Mesendoderm (in vitro differentiated cells): ENCODE results near the gene AVL9.
"Not testable (repeated sequence)": the region's sequence is repeated elsewhere in the genome, so short reads cannot be mapped to it uniquely, and the experiment has no call there.

ENCODE experiments used
- DNase-seq: peaks from one replicate; pipeline ENCODE4 v3.0.0; 2013
- H2AK5ac ChIP-seq: 2 replicates; pipeline ENCODE4 v1.6.1; 2013; ENCODE audit warnings: low read length, inconsistent platforms
- H2BK120ac ChIP-seq: 2 replicates; pipeline ENCODE4 v1.6.1; 2013; ENCODE audit warnings: low read depth, mild to moderate bottlenecking, low read length, moderate library complexity, mixed read lengths
- H2BK15ac ChIP-seq: replicated peaks from 2 replicates; pipeline ENCODE4 v1.6.1; 2013; ENCODE audit warnings: low read depth, mild to moderate bottlenecking, moderate library complexity
- H2BK5ac ChIP-seq: 2 replicates; pipeline ENCODE4 v1.6.1; 2013; ENCODE audit warnings: low read length, inconsistent platforms
- H3K18ac ChIP-seq: 2 replicates; pipeline ENCODE4 v1.6.1; 2013; ENCODE audit warnings: mild to moderate bottlenecking, low read length, mixed read lengths
- H3K23ac ChIP-seq: one replicate; pipeline ENCODE4 v1.6.1; 2013; ENCODE audit warnings: low read length
- H3K27ac ChIP-seq: 2 replicates; pipeline ENCODE4 v1.5.1; 2013; ENCODE audit warnings: low read depth, mild to moderate bottlenecking, inconsistent platforms, low read length, moderate library complexity
- H3K27me3 ChIP-seq: 2 replicates; pipeline ENCODE4 v1.6.1; 2013; ENCODE audit warnings: low read length, control low read depth, mild to moderate bottlenecking, inconsistent platforms; ENCODE audit not compliant: insufficient read depth, poor library complexity
- H3K36me3 ChIP-seq: 2 replicates; pipeline ENCODE4 v1.6.1; 2013; ENCODE audit warnings: low read length, inconsistent platforms; ENCODE audit not compliant: control insufficient read depth, insufficient read depth
- H3K4ac ChIP-seq: one replicate; pipeline ENCODE4 v1.6.1; 2013; ENCODE audit warnings: low read depth, mild to moderate bottlenecking, low read length, moderate library complexity
- H3K4me1 ChIP-seq: 2 replicates; pipeline ENCODE4 v1.6.1; 2013; ENCODE audit warnings: low read depth, low read length, inconsistent platforms; ENCODE audit not compliant: control insufficient read depth
- H3K4me2 ChIP-seq: 2 replicates; pipeline ENCODE4 v1.6.1; 2013; ENCODE audit warnings: low read length
- H3K4me3 ChIP-seq: 2 replicates; pipeline ENCODE4 v1.5.1; 2013; ENCODE audit warnings: mild to moderate bottlenecking, low read length
- H3K56ac ChIP-seq: one replicate; pipeline ENCODE4 v1.6.1; 2013; ENCODE audit warnings: low read length
- H3K79me1 ChIP-seq: 2 replicates; pipeline ENCODE4 v1.6.1; 2013; ENCODE audit warnings: low read length, inconsistent platforms
- H3K79me2 ChIP-seq: 2 replicates; pipeline ENCODE4 v1.6.1; 2013; ENCODE audit warnings: mild to moderate bottlenecking, low read length; ENCODE audit not compliant: control insufficient read depth, insufficient read depth
- H3K9ac ChIP-seq: 2 replicates; pipeline ENCODE4 v1.6.1; 2013; ENCODE audit warnings: low read length, inconsistent platforms
- H4K5ac ChIP-seq: one replicate; pipeline ENCODE4 v1.6.1; 2013; ENCODE audit warnings: low read length
- H4K8ac ChIP-seq: one replicate; pipeline ENCODE4 v1.6.1; 2013; ENCODE audit warnings: low read depth, mild to moderate bottlenecking, control low read depth, low read length, moderate library complexity
- WGBS: extraction: QIAGEN DNeasy Blood & Tissue Kit; methylation state at CpG from one replicate; pipeline ENCODE4 v1.1.7; 2013; ENCODE audit warnings: low lambda C conversion rate, missing lambda C conversion rate; ENCODE audit not compliant: insufficient coverage; ENCODE audit errors: extremely low coverage; 5-methylcytosine and 5-hydroxymethylcytosine counted together

AVL9 gene

DNA sequence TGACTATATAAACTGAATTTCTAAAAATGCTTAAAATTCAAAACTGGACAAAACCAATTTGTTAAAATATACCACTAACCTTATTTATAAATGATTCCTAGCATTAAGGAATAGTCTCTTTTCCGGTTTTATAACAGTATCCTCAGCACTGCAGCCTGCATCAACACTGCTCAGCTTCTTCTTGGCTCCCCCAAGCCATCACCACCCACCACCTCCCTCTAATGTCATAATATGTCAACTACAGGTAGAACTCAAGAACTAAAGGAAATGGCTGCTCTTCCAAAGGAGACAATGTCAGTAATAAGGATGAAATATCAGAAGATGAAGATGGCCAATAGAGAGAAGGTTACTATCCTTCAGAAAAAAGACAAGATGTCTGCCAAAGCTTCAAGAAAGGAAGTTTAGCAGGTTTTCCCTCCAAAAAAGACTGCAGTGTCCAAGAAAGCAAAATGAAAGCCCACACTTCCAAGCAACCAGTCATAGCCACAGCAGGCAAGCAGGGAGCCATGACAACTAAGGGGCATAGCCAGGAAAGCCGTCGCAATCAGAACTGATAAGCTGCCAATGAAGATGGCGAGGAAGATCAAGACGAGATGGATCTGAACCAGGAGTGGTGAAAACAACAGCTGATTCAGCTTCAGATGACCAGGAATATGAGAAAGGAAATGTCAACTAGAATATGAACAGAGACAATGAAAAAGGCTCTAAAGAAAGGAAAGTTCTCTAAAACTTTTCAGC is 141.6 kb downstream of the AVL9 start:
- not testable (repeated sequence) for H2BK120ac ChIP-seq
- WGBS, result no CpG with 5 or more reads among the region's 5 CpGs

DNA sequence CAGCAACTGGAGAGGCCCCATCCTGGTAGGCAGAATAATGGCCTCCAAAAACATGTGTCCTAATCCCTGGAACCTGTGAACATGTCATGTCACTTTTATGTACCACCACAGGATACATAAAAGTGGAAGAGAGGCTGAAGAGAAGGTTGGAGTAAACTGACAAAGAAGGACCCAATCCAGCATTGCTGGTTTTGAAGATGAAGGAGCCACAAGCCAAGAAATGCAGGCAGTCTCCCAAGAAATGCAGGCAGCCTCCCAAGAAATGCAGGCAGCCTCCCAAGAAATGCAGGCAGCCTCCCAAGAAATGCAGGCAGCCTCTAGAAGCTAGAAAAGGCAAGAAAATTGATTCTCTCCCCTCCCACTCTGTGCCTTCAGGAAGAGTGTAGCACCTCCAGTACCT is 142.3 kb downstream of the AVL9 start:
- not testable (repeated sequence) for H3K4me1 ChIP-seq, H3K23ac ChIP-seq, H3K79me1 ChIP-seq

More for the DNA sequence above, 141.6 kb downstream of the AVL9 start:
- H3K18ac ChIP-seq, H3K36me3 ChIP-seq, H2BK15ac ChIP-seq, H3K9ac ChIP-seq, H4K8ac ChIP-seq, H3K27ac ChIP-seq, H2BK5ac ChIP-seq, H3K56ac ChIP-seq, H4K5ac ChIP-seq, H3K4me3 ChIP-seq, H2AK5ac ChIP-seq, H3K23ac ChIP-seq, H3K4ac ChIP-seq, H3K4me1 ChIP-seq, H3K27me3 ChIP-seq, H3K79me1 ChIP-seq, H3K4me2 ChIP-seq, H3K79me2 ChIP-seq: not testable (repeated sequence)
- DNase-seq, result peak; percentile 32

More for the DNA sequence above, 142.3 kb downstream of the AVL9 start:
- not testable (repeated sequence) for H4K5ac ChIP-seq, H3K9ac ChIP-seq, H2AK5ac ChIP-seq, DNase-seq, H3K27ac ChIP-seq, H3K4ac ChIP-seq, H3K56ac ChIP-seq, H3K36me3 ChIP-seq, H3K18ac ChIP-seq, H2BK15ac ChIP-seq, H3K79me2 ChIP-seq, H3K4me3 ChIP-seq, H2BK120ac ChIP-seq, H3K4me2 ChIP-seq, H4K8ac ChIP-seq, H2BK5ac ChIP-seq, H3K27me3 ChIP-seq
